Heart left ventricle (tissue), 13 donors: Measurements from ENCODE around the gene BRMS1L.

Experiments
- CTCF ChIP-seq, 12 donors: fragments of 200-600 bp; sonication (generic) in 4 of 12; IDR thresholded peaks; one replicate each; pipeline versions ENCODE4 v1.5.0 to v1.8.0; 2018 to 2022; ENCODE audit warnings: antibody characterized with exemption in 12 of 12, mild to moderate bottlenecking in 5 of 12
- POLR2A ChIP-seq, 2 donors: fragments of 450-650 bp; IDR thresholded peaks; one replicate each; pipeline ENCODE4 v1.6.1; 2017; ENCODE audit warnings: antibody characterized with exemption in 2 of 2, mild to moderate bottlenecking in 2 of 2, moderate library complexity in 2 of 2
- donor health status: ischemic (EF 13 %, LVEDD 7.1; RV severe dilation, severe dysfunction).
- donor health status: DM: no; HTN: yes; CAD: no.
- donor health status: DM: no; HTN: no; CAD: no.
- donor health status: ischemic (EF 25% LVEDD 6.9; RV normal size, moderate dysfunction).
- donor health status: ischemic (EF 25% LVEDD 5.7; RV mildly dilated, moderate dysfunction).
- donor health status: ischemic (EF 35%, LVEDD 5.7; RV mildly dilated, moderate dysfunction).
- donor health status: nonischemic (EF 11% LVEDD 7.7; RV severe dilation, severe dysfunction).
- donor health status: DM: yes; HTN: yes; CAD: no.
- donor health status: PGD.
- donor health status: ischemic (EF 29% LVEDD 5.4; RV normal size, mild dysfunction).
- donor health status: nonischemic (EF 23%, LVEDD 6.1; RV moderate dilation, normal function).

GRCh38 chr14:35858521-35859209 lies 32.5 kb downstream of the BRMS1L start:
- TF ChIP-seq POLR2A (IDR thresholded peaks at IDR 0.05), result no peak
- no peak for TF ChIP-seq CTCF (IDR thresholded peaks at IDR 0.05)
